GM23338 (cell line): ENCODE data around the gene SPDYE17.
"Not testable (repeated sequence)": the region's sequence is repeated elsewhere in the genome, so short reads cannot be mapped to it uniquely, and the experiment has no call there.

ENCODE experiments used
- CREB1 ChIP-seq: fragments of 250-450 bp; sonication (Bioruptor Pico); IDR thresholded peaks from 2 replicates; pipeline ENCODE4 v1.5.0; 2020; ENCODE audit warnings: low read depth, mild to moderate bottlenecking, moderate library complexity
- CTCF ChIP-seq, 2 experiments: fragments of 200-600 bp in 1 of 2; sonication (generic) in 1 of 2; conservative IDR thresholded peaks; 2 replicates each; pipeline versions ENCODE4 v1.5.1 to v1.6.1; 2016 to 2017; ENCODE audit warnings: antibody characterized with exemption in 2 of 2, low read depth in 2 of 2, mild to moderate bottlenecking in 2 of 2, moderate library complexity in 1 of 2
- EZH2 ChIP-seq: fragments of 200-600 bp; sonication (generic); IDR thresholded peaks from one replicate; pipeline ENCODE4 v1.8.0; 2017; ENCODE audit warnings: antibody characterized with exemption, mild to moderate bottlenecking, low read depth; ENCODE audit not compliant: unreplicated experiment
- POLR2AphosphoS5 ChIP-seq: IDR thresholded peaks from 2 replicates; pipeline ENCODE4 v1.6.1; 2016; ENCODE audit warnings: antibody characterized with exemption, low read depth

GRCh38 chr7:77010074-77010680 lies 22.0 kb downstream of the SPDYE17 start:
- not testable (repeated sequence) for TF ChIP-seq POLR2AphosphoS5; CREB1 (CRISPR knock-in tag); CTCF (conservative IDR thresholded peaks at IDR 0.05; ENCODE audit: low read depth in 2 of 2); EZH2
